Neuronal stem cell (in vitro differentiated cells): ENCODE data around the gene CYP19A1.
"Not testable (repeated sequence)": the region's sequence is repeated elsewhere in the genome, so short reads cannot be mapped to it uniquely, and the experiment has no call there.

Source experiments
- DNase-seq: peaks from one replicate; pipeline ENCODE4 v3.0.0-alpha.2; 2013; ENCODE audit warnings: low spot score
- H2AFZ ChIP-seq: one replicate; pipeline ENCODE4 v1.6.1; 2013; ENCODE audit warnings: mild to moderate bottlenecking, low read length, inconsistent platforms
- H2AK5ac ChIP-seq: 2 replicates; pipeline ENCODE4 v1.6.1; 2013; ENCODE audit warnings: low read depth, mild to moderate bottlenecking, inconsistent platforms, low read length, moderate library complexity, mixed read lengths
- H2BK120ac ChIP-seq: 2 replicates; pipeline ENCODE4 v1.6.1; 2013; ENCODE audit warnings: low read depth, mild to moderate bottlenecking, inconsistent platforms, low read length, moderate library complexity, mixed read lengths
- H2BK12ac ChIP-seq: one replicate; pipeline ENCODE4 v1.6.1; 2013; ENCODE audit warnings: low read length, inconsistent platforms
- H2BK15ac ChIP-seq: 2 replicates; pipeline ENCODE4 v1.6.1; 2013; ENCODE audit warnings: mild to moderate bottlenecking, low read length, inconsistent platforms, mixed read lengths
- H2BK5ac ChIP-seq: one replicate; pipeline ENCODE4 v1.6.1; 2013; ENCODE audit warnings: inconsistent platforms, mild to moderate bottlenecking, low read length, moderate library complexity
- H3K14ac ChIP-seq: one replicate; pipeline ENCODE4 v1.6.1; 2013; ENCODE audit warnings: low read length, inconsistent platforms
- H3K18ac ChIP-seq: 2 replicates; pipeline ENCODE4 v1.6.1; 2013; ENCODE audit warnings: low read length, inconsistent platforms
- H3K23ac ChIP-seq: 2 replicates; pipeline ENCODE4 v1.6.1; 2013; ENCODE audit warnings: low read depth, mild to moderate bottlenecking, mixed read lengths, low read length, inconsistent platforms; ENCODE audit not compliant: poor library complexity
- H3K27ac ChIP-seq: replicated peaks from 3 replicates; pipeline ENCODE4 v1.5.1; 2013; ENCODE audit warnings: low read length, inconsistent platforms
- H3K27me3 ChIP-seq, 3 experiments: 2 replicates each; pipeline ENCODE4 v1.6.1; 2013; ENCODE audit warnings: low read length in 3 of 3, mild to moderate bottlenecking in 2 of 3, inconsistent platforms in 1 of 3, low read depth in 1 of 3, mixed read lengths in 1 of 3, moderate library complexity in 1 of 3; ENCODE audit not compliant: control insufficient read depth in 3 of 3, insufficient read depth in 3 of 3
- H3K36me3 ChIP-seq, 2 donors: replicated peaks in 1 of 2; 2 replicates each; pipeline ENCODE4 v1.6.1; 2013; ENCODE audit warnings: low read length in 2 of 2; ENCODE audit not compliant: control insufficient read depth in 2 of 2, insufficient read depth in 2 of 2
- H3K4ac ChIP-seq: 2 replicates; pipeline ENCODE4 v1.6.1; 2013; ENCODE audit warnings: inconsistent platforms, mild to moderate bottlenecking, low read length, moderate library complexity
- H3K4me1 ChIP-seq, 2 donors: 1 replicate in 1 of 2; 2 replicates in 1 of 2; pipeline ENCODE4 v1.6.1; 2013; ENCODE audit warnings: low read length in 2 of 2, low read depth in 1 of 2; ENCODE audit not compliant: control insufficient read depth in 2 of 2, insufficient read depth in 1 of 2
- H3K4me2 ChIP-seq: one replicate; pipeline ENCODE4 v1.6.1; 2013; ENCODE audit warnings: mild to moderate bottlenecking, low read length, inconsistent platforms; ENCODE audit not compliant: insufficient read depth, poor library complexity, severe bottlenecking
- H3K4me3 ChIP-seq, 2 donors: 2 replicates each; pipeline ENCODE4 v1.5.1; 2013; ENCODE audit warnings: low read length in 2 of 2, mild to moderate bottlenecking in 2 of 2, inconsistent platforms in 1 of 2, moderate library complexity in 1 of 2
- H3K79me1 ChIP-seq: one replicate; pipeline ENCODE4 v1.6.1; 2013; ENCODE audit warnings: low read depth, mild to moderate bottlenecking, inconsistent platforms, low read length, moderate library complexity
- H3K9ac ChIP-seq: one replicate; pipeline ENCODE4 v1.6.1; 2013; ENCODE audit warnings: mild to moderate bottlenecking, low read depth, low read length, inconsistent platforms; ENCODE audit not compliant: poor library complexity
- H3K9me3 ChIP-seq, 2 donors: replicated peaks in 1 of 2; 2 replicates each; pipeline versions ENCODE3 to v1.6.1; 2013; ENCODE audit warnings: low read length in 2 of 2, mild to moderate bottlenecking in 2 of 2, inconsistent platforms in 1 of 2, low read depth in 1 of 2, mixed read lengths in 1 of 2, moderate library complexity in 1 of 2; ENCODE audit not compliant: control insufficient read depth in 2 of 2, insufficient read depth in 1 of 2
- H4K8ac ChIP-seq: one replicate; pipeline ENCODE4 v1.6.1; 2013; ENCODE audit warnings: low read depth, mild to moderate bottlenecking, inconsistent platforms, low read length, moderate library complexity
- H4K91ac ChIP-seq: one replicate; pipeline ENCODE4 v1.6.1; 2013; ENCODE audit warnings: low read length, low read depth, mild to moderate bottlenecking, inconsistent platforms; ENCODE audit not compliant: poor library complexity
- WGBS, 2 donors: extraction: QIAGEN DNeasy Blood & Tissue Kit; methylation state at CpG; one replicate each; pipeline ENCODE4 v1.1.7; 2013; ENCODE audit warnings: missing lambda C conversion rate in 2 of 2, mixed read lengths in 1 of 2; ENCODE audit not compliant: insufficient read length in 2 of 2, insufficient replicate concordance in 1 of 2; ENCODE audit errors: extremely low coverage in 2 of 2; 5-methylcytosine and 5-hydroxymethylcytosine counted together

Gene CYP19A1

GRCh38 chr15:51284871-51285270 lies 53.5 kb downstream of the CYP19A1 start:
- whole genome bisulfite sequencing, 2 donors = no CpG with 5 or more reads among the region's 6 CpGs
- Histone ChIP-seq H3K9me3 (no peaks in the 10 kb centered on the region), H4K91ac (no peak overlapping the region), H3K18ac (no peak overlapping the region), H3K4me2 (no peak overlapping the region), H2AK5ac (no peak overlapping the region), H4K8ac (no peak overlapping the region), H2AFZ (no peak overlapping the region), H3K4ac (no peak overlapping the region), H3K23ac (no peak overlapping the region), H3K9ac (no peak overlapping the region), H2BK5ac (no peak overlapping the region), H3K14ac (no peak overlapping the region), H3K36me3 (no peaks in the 10 kb centered on the region), H2BK15ac (no peak overlapping the region), H3K4me3 (no peak overlapping the region), H3K27me3 (no peaks in the 10 kb centered on the region), H3K27ac (no peak overlapping the region), H2BK120ac (no peak overlapping the region), H2BK12ac (no peak overlapping the region), H3K79me1 (no peaks in the 10 kb centered on the region), H3K4me1 (no peaks in the 10 kb centered on the region)
- no peak for DNase-seq

- no peak overlapping the region for H4K8ac ChIP-seq
- no peak overlapping the region for H2BK12ac ChIP-seq
- H3K36me3 ChIP-seq = no peaks in the 10 kb centered on the region
- H3K18ac ChIP-seq = no peak overlapping the region
- no peak overlapping the region for H4K91ac ChIP-seq
- WGBS, 2 donors = no CpG with 5 or more reads among the region's 6 CpGs
- DNase-seq = no peak
- H3K14ac ChIP-seq = no peak overlapping the region
- H2AK5ac ChIP-seq = no peak overlapping the region
- no peak overlapping the region for H3K23ac ChIP-seq
- H2BK120ac ChIP-seq = no peak overlapping the region
- H3K9ac ChIP-seq = no peak overlapping the region
- peaks cover 0 to 4% (median 0%) of the 10 kb centered on the region in 3 experiments for H3K27me3 ChIP-seq
- H3K79me1 ChIP-seq = no peaks in the 10 kb centered on the region
- no peaks in the 10 kb centered on the region for H3K4me1 ChIP-seq
- H3K27ac ChIP-seq = no peak overlapping the region
- H2BK5ac ChIP-seq = no peak overlapping the region
- no peak overlapping the region for H3K4me3 ChIP-seq
- H3K9me3 ChIP-seq = no peaks in the 10 kb centered on the region
- no peak overlapping the region for H3K4ac ChIP-seq
- no peak overlapping the region for H2BK15ac ChIP-seq
- no peak overlapping the region for H2AFZ ChIP-seq
- H3K4me2 ChIP-seq = no peak overlapping the region
These were observed 55.4 kb downstream of the CYP19A1 start for GRCh38 chr15:51283026-51283425.

GRCh38 chr15:51282241-51282640 lies 56.2 kb downstream of the CYP19A1 start:
- H4K8ac ChIP-seq = not testable (repeated sequence)
- WGBS, 2 donors = no CpG with 5 or more reads among the region's 2 CpGs

GRCh38 chr15:51281368-51281967 lies 56.9 kb downstream of the CYP19A1 start:
- Histone ChIP-seq H4K8ac (no peak overlapping the region), H3K9me3 (no peaks in the 10 kb centered on the region), H3K14ac (no peak overlapping the region), H3K23ac (no peak overlapping the region), H3K4me2 (no peak overlapping the region), H3K27ac (no peak overlapping the region), H2BK5ac (no peak overlapping the region), H2AK5ac (no peak overlapping the region), H4K91ac (no peak overlapping the region), H3K36me3 (no peaks in the 10 kb centered on the region), H2BK120ac (no peak overlapping the region), H3K27me3 (peaks cover 0 to 7% (median 0%) of the 10 kb centered on the region in 3 experiments), H3K18ac (no peak overlapping the region), H3K79me1 (no peaks in the 10 kb centered on the region), H3K4me1 (no peaks in the 10 kb centered on the region), H3K4ac (no peak overlapping the region), H3K4me3 (no peak overlapping the region), H2BK12ac (no peak overlapping the region), H3K9ac (no peak overlapping the region), H2BK15ac (no peak overlapping the region), H2AFZ (no peak overlapping the region)
- WGBS, 2 donors = no CpG with 5 or more reads among the region's 4 CpGs
- DNase-seq = peak; percentile 38

More at GRCh38 chr15:51282241-51282640, 56.2 kb downstream of the CYP19A1 start:
- H2AK5ac ChIP-seq, H3K4ac ChIP-seq, H3K9ac ChIP-seq, H3K18ac ChIP-seq, H3K27ac ChIP-seq, H3K79me1 ChIP-seq, H2BK5ac ChIP-seq, H3K9me3 ChIP-seq, H2AFZ ChIP-seq, H3K27me3 ChIP-seq, H2BK12ac ChIP-seq, H3K4me2 ChIP-seq, H4K91ac ChIP-seq, DNase-seq, H3K36me3 ChIP-seq, H3K4me1 ChIP-seq, H2BK15ac ChIP-seq, H3K23ac ChIP-seq, H3K14ac ChIP-seq, H3K4me3 ChIP-seq, H2BK120ac ChIP-seq: not testable (repeated sequence)
